ENCODE data around the gene IFT43.

GRCh38 chr14:75961662-75962061 is 23.9 kb upstream of the IFT43 start:
- TF ChIP-seq CTCF (conservative IDR thresholded peaks at IDR 0.05; ENCODE audit: low read depth, low read length): no peak
- TF ChIP-seq EZH2 (IDR thresholded peaks at IDR 0.05; ENCODE audit: borderline replicate concordance, low read depth, low read length, poor library complexity, severe bottlenecking): no peak
